NCI-H526 (cell line): ENCODE measurements around the gene PRPF4.

Source experiments
- DNase-seq, 2 experiments: peaks; one replicate each; lab custom pipeline; 2025; lab: John Stamatoyannopoulos, UW

The PRPF4 gene

DNA sequence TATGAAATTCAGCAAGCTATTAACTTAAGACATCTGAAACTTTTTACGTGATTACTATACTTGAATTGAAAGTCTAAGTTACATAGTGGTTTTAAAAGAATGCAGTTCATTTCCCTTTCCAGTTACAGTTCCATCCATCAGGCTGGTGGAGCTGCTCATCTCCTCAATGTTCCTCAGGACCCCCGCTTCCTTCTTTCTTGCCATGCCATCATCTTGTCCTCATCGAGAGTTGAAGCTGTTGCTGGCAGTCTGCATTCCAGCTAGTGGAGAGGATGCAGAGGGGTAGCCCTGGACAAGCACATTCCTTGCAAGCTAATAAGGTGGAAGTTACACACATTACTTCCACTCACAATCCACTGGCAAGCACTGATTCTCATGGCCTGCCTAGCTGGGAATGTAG, 36.5 kb downstream of the PRPF4 start:
- DNase-seq, result no peak

DNA sequence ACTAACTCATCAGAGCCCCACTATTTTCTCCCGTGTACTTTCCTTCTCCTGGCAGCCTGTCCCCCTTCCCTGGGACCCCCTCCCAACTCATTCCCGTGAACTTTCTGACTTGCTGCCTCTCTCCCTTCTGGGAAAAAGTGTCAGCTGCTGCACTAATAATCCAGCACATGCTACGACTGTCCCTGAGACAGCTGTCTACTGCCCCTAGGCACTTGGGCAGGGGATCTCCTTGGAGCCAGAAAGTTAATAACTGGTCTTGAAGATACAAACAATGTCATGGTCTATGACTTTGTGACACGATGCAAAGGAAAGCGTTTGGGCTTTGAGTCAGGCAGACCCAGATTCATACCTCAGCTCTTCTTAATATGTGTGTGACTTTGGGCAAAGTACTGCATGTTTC, 37.8 kb downstream of the PRPF4 start:
- DNase-seq, result no peak

GRCh38 chr9:113315231-113315630, 39.8 kb downstream of the PRPF4 start:
- no peak for DNase-seq

DNA sequence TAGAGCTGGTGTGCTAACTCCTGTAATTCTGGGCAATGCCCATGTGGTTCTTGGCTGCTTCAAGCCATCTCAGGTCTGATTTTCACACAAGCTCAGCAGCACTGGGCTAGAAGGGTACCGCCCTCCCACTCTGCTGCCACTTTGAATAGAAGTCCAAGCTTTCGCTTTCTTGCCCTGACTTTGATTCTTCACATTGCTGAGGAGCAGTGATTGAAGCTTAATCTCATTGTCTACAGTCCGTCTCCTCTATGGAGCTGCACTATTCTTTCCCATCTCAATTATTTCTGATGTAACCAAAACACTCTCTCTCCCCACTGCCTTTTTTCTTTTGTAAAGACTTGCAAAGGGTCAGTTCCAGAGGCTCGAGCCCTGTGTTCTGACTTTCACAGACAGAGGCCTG, 40.6 kb downstream of the PRPF4 start:
- no peak for DNase-seq

- no peak for DNase-seq
These were observed 42.3 kb downstream of the PRPF4 start for GRCh38 chr9:113317777-113318176.

GRCh38 chr9:113319054-113319453, 43.6 kb downstream of the PRPF4 start:
- DNase-seq, result no peak

DNA sequence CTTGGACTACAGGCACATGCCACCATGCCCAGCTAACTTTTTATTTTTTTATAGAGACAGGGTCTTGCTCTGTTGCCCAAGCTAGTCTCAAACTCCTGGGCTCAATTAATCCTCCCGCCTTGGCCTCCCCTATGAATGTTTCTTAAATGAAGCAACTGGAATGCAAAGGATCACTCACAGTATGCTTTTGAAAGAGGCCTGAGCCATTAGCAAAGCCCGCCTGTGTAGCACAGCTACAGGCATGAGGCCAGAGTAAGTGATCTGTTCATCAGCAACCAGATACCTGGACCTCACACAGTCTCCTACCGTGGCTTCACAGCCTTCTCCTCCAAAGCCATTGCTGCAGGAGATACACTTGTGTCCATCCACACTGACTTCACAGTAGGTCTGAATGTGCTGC, 44.6 kb downstream of the PRPF4 start:
- DNase-seq, result no peak

DNA sequence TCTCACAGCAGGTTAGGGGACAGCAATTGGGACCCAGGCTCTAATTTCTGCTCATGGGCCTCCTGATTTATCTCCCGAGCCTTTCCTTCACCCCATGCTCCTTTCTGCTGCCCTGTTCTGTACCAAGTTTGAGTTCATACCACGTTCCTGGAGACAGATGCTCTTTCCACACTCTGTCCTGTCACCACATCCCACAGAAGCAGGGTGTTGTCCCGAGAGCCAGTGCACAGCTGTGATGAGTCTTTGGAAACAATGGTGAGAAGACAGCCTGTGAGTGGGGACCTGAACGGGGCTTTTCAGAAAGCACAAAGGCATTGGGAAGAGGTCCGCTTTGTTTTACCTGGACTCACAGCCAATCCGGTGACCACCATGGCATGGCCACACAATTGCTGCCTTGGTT, 47.2 kb downstream of the PRPF4 start:
- DNase-seq, result no peak

DNA sequence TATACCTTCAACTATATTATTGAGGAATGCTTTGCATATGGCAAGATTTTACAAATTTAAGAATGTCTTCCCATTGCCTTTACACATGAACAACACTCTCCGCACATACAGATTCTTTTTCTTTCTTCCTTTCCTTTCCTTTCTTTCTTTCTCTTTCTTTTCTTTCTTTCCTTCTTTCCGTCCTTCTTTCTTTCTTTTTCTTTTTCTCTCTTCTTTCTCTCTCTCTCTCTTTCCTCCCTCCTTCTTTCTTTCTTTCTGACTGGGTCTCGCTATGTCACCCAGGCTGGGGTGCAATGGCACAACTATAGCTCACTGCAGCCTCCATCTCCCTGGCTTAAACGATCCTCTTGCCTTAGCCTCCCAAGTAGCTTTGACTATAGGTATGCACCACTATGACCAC, 50.8 kb downstream of the PRPF4 start:
- no peak for DNase-seq

- no peak for DNase-seq
These were observed 52.8 kb downstream of the PRPF4 start for GRCh38 chr9:113328045-113328782.

DNA sequence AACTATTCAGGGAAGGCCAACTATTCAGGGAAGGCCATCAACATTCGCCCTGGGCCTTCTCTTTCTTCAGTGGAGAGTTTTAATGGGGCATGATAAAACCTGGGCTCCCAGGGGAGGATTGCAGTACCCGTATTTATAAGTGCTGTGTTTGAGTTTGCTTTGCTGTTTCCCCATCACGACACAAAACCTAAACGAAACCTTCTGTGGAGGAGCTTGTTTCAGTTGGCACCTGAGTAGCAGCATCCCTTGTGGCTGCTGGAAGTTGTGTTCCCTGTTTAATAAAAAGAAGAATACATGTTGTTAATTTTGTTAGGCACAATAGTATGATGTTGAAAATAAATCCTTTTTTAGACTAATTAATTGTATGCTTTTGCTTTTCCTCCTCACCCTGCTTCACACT, 56.3 kb downstream of the PRPF4 start:
- no peak for DNase-seq

DNA sequence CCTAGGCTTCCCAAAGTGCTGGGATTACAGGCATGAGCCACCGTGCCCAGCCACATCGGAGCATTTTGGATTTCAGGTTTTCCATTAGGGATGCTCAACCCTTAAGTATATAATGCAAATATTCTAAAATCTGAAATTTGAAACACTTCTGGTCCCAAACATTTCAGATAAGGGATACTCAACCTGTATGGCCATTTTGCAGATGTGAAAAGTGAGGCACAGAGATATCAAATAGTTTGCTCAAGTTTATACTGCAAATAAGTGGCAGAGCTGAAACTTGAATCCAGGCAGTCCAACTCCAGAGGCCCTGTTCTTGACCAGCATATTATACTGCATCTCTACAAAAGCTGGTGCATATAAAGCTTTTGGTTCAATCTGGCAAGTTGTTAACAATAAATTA, 62.3 kb downstream of the PRPF4 start:
- no peak for DNase-seq

DNA sequence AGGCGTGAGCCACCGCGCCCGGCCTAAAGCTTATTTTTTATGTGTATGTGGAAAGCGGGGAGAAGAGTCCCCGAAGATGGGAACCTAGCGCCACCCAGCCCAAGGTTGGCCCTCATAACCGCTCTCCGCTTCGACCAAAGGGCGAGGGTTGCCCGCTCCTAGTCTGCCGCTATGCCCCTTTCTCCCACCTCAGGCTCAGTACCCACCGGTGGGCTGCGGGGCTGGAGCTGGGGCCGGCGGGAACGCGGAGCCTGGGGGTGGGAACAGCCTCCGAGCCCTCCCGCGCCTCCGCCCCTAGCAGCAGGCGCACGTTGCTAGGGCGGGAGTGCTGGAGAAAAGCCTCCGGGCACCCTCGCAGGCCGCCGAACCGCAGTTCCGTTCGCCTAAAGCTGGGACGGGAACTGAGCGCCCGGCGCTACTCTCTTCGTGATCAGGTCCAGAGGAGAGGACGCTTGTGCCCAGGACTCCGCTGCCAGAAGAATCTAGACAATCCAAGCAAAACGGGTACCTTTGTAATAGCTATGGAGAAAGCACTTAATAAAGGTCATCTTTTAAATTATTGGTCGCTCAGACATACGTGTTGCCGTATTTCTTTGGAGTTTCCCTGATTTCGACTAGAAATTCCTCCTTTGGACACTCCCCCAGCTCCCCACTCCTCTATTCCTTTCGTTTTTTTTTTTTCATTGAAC, 64.7 kb downstream of the PRPF4 start, which contains the start of gene WDR31:
Gene WDR31, minus strand, starts transcription at position 265 of the 689 bp plus-strand sequence. CDS start 8,253 bp downstream, outside the sequence.
- peak; percentile 63 to 86 for DNase-seq

- no peak for DNase-seq
These were observed 66.4 kb downstream of the PRPF4 start for GRCh38 chr9:113341712-113342410.
